NCI-H446 (cell line): ENCODE results near the gene LIN7B.
"Not testable (repeated sequence)": the region's sequence is repeated elsewhere in the genome, so short reads cannot be mapped to it uniquely, and the experiment has no call there.

Experiments
- DNase-seq, 2 experiments: peaks; one replicate each; lab custom pipeline; 2025; lab: John Stamatoyannopoulos, UW

LIN7B gene

DNA sequence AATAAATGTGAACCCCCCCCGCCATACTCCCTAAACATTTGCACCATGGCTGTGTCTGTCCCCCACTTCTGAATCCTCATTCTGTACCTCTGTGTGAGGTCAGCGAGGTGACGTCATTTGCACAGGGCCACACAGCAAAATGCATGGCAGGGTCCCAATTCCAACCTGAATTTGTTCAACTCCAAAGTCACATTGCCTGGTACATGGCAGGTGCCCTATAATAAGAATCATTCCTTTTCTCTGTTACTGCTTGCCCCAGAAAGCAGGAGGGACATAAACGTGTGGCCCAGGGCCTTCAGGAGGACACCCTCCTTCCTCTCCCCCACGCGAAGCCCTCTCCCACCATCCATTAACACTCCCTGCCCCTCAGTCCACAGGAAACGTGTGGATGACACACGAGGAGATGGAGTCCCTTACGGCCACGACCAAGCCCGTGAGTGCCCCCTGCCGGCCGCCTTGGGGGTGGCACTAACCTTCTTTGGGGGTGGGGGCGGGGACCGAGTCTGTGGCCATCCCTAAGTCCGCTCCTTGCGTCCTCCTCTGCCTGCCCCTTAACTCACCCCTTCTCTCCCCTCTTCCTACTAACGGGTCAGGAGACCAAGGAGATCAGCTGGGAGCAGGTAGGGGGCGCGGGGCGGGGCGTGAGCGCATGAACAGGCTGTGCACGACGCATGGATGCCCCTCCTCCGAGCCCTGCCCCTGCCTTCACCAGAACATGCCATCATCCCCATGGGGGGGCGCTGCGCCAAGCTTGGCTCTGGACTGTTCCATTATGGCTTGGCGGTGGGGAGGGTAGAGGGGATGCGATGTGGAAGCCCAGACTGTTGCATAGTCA is 31.6 kb downstream of the LIN7B start:
- DNase-seq: peak in 1 of 2 experiments; percentile 59

DNA sequence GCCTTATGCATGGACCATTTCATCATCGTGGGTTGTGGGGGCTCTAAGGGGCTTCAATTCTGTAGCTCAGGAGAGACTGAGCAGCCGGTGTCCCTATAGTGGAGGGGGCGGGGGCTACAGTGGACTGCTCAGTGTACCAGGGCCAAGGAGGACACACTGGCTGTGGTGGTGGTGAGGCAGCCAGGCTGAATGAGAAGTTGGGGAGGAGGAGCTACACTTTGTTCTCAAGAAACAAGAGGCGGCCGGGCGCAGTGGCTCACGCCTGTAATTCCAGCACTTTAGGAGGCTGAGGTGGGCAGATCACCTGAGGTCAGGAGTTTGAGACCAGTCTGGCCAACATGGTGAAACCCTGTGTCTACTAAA is 32.2 kb downstream of the LIN7B start:
- not testable (repeated sequence) for DNase-seq

DNA sequence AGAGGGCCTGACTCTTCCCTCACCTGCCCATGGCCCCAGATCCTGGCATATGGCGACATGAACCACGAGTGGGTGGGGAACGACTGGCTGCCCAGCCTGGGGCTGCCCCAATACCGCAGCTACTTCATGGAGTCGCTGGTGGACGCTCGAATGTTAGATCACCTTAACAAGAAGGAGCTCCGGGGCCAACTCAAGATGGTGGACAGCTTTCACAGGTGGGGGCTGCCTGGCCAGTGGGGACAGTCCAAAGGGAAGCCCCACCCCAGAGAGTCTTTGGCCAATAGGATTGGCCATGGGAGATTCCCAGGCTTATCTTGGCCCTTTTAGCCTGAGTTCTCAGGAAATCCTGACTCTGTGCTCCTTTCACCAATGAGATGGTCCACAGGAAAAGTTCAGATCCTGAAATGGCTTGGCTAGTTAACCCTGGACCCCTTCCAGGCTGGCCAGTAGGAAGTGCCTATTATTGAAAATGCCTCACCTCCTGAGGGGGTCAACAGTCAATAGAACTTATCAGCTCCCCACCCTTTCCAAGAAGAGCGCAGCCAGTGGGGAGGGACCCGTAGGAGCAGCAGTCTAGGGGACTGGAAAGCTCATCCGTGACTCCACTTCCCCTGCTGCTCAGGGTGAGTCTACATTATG is 34.0 kb downstream of the LIN7B start:
- no peak for DNase-seq

GRCh38 chr19:49148784-49149651 is 34.8 kb downstream of the LIN7B start:
- DNase-seq: peak; percentile 84 to 96

DNA sequence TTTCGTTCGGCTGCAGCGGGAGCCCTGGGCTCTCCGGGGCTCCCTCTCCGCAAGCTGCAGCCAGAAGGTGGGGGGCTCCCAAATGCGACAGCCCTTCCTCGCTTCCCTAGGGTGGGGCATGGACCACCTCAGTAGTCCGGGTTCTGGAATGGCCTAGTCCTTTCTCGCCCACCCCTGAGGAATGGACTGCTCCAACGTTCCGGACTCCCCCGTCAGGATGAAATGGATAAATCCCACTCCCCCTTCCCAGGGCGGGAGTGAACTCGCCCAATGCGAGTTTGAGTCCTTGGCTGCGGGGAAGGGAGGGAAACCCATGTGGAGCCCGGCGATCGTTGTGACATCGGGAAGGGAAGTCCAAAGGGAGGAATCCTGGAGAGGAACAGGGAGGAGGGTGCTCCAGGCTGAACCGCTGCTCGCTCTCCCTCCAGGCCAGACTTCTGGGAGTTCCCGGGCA is 35.5 kb downstream of the LIN7B start:
- DNase-seq: peak; percentile 90 to 91

- DNase-seq: peak; percentile 86 to 95
Measured at GRCh38 chr19:49150106-49150943, 36.2 kb downstream of the LIN7B start.

DNA sequence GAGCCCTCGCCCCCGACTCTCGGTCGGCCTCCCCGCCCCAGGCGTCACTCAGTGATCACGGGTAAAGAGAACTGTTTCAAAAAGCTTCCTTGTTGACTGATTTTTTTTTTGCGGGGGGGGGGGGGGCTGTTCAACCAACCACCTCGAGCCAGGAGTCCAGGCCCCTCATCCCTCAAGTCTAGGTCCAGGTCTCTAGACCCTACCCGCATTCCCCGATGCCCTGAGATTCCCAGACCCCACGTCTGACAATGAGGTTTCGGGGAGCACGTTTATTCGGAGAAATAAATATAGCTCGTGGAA is 36.7 kb downstream of the LIN7B start:
- DNase-seq: no peak

DNA sequence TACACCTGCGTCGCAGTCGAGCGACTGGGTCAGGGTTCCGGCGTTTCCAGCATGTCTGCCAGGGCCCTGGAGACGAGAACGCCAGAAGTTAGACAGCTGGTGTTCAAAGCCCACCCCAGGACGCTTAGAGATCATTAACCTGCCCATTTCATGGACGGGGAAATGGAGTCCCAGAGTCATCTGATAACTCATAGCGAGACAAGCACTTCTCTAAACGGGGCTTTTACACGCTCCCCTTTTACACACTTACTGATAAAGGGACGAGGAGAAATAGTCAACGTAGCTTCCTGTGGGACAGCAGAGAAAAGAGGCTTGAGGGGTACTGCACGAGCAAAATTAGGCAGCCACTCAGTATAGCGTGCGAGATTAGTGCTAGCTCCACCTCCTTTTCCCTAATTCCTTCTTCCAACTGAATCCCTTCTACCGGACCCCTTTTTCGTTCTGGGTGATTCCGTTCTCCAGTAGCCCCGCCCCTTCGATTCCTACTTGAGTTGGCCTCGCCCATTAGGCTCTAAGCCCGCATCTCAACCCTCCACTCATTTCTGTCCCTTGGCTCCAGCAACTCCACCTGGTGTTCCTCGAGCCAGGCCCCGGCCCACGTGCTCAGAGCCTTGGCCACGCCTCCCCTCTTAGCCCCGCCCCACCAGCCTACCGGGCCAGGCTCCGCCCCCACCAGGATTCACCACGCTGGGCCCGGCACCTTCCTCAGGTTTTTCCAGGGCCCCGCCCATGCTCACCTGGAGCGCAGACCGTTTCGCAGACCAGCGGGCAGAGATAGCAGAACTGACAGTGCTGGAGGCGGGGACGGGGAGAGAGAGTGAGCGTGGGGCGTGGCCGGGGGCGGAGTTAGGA is 37.3 kb downstream of the LIN7B start:
- peak; percentile 42 to 82 for DNase-seq

DNA sequence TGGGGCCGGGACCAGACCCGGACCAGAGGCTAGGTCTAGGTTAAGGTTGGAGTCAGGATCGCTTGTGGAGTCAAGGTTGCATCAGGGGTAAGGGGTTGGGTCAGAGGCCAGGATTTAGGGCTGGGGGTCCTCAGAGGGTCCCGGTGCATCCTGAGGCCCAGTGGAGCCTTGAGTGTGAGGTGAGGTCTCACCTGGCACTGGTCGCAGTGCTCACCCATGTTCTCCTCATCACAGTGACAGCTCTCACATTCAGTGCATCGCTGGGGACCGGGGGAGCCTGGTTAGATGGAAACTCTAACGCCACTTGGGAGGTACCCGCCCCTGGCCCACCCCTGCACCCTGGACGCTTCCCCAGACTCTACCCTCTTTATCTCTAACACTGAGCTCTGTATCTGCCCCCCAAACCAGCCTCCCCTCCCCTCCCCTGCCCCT is 38.0 kb downstream of the LIN7B start:
- DNase-seq: no peak

DNA sequence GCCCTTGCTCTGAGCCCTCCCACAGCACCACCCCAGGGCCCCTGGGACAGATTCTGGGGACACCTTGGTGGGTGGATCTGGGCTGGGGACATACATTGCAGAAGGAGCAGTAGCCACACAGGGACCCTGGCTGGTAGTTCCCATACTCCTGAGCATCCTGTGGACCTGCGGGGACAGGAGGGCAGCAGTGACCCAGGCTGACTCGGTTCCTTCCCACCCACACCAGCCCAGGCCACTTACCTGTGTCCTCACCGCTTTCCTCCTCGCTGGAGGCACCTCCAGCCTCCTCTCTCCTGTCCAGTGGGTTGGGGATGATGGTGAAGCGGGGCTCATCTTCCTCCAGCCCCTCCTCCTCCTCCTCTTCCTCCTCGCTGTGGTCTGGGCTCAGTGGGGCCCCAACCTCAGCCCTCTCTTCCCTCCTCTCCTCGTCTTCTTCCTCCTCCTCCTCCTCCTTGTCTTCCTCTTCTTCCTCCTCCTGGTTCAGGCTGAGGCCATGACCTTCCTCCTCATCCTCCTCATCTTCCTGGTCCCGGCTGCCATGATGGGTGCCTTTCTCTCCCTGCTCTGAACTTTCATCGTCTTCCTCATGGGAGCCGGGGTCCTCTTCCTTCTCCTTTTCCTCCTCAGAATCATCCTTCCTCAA is 39.1 kb downstream of the LIN7B start:
- no peak for DNase-seq

DNA sequence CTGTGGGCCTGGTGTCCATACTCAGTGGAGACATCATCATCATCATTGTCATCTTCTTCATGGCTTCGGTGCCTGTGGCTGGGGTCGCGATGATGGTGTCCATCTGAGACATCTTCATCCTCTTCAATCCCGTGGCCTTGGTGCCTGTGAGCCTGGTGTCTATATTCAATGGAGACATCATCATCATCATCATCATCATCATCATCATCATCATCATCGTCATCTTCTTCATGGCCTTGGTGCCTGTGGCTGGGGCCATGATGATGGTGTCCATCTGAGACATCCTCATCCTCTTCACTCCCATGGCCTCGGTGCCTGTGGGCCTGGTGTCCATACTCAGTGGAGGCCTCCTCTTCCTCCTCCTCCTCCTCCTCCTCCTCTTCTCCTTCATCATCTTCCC is 40.1 kb downstream of the LIN7B start:
- DNase-seq: no peak

DNA sequence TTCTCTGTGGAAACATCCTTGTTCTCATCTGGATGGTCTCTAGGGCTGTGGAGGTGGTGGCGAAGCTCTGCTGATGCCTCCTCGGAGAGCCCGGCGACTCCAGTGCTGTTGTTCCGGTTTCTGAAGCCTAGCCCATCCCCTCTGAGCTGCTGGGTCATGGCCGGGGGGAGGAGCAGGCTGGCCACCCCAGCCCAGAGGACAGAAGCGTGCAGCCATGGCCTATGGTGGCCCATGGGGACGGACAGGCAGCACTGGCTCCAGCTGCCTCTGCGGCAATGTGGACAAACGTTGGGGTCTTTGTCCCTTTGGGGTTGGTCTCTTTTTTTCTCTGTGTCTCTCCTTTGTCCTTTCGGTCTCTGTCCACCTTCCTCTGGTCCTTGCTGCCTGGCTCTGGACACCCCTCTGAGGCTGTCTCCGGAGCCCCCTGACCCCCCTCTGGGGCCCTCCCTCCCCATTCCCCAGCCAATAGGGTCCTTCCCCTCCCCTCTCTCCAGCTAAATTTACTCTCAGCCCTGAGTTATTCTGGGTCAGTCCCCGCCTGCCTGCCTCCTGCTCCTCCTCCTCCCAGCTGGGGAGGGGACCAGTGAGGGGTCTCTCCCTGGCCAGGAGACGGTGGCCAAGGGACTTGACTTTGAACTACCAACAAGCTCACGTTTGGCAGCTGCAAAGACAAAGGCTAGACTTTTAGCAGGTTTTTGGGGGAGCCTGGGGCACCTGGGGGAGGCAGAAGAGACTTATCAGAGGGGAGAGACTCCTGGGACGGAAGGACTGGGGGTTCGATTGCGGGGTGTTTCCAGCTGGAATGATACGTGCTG is 41.0 kb downstream of the LIN7B start, which contains the start of gene HRC:
HRC (minus strand) TSS at position 392 of the 815 bp plus-strand sequence; CDS start at position 233, 159 bp downstream.
- no peak for DNase-seq

DNA sequence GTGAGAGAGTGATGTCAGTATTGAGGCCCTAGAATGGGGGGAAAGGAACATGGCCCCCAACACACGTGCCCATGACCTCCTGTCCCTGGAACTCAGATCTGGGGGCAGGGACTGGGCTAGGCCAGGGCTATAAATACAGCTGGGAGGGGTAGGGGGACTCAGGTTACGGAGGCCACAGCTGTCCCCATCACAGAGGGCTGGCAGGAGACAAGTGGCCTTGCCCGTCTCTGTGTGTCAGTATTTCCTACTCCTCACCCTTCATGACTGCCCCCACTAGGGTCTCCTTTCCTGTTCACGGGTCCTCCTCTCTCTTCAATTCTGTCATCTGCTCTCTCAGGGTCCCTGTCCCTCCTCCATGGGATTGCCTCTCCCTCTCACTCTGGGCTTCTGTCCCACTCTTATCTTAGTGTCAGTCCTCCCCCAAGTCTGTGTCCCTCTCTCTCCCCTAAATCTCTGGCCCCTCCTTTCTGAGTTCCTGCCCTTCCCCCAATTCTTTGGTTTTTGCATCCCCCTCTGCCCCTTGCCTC is 41.7 kb downstream of the LIN7B start:
- DNase-seq: no peak

DNA sequence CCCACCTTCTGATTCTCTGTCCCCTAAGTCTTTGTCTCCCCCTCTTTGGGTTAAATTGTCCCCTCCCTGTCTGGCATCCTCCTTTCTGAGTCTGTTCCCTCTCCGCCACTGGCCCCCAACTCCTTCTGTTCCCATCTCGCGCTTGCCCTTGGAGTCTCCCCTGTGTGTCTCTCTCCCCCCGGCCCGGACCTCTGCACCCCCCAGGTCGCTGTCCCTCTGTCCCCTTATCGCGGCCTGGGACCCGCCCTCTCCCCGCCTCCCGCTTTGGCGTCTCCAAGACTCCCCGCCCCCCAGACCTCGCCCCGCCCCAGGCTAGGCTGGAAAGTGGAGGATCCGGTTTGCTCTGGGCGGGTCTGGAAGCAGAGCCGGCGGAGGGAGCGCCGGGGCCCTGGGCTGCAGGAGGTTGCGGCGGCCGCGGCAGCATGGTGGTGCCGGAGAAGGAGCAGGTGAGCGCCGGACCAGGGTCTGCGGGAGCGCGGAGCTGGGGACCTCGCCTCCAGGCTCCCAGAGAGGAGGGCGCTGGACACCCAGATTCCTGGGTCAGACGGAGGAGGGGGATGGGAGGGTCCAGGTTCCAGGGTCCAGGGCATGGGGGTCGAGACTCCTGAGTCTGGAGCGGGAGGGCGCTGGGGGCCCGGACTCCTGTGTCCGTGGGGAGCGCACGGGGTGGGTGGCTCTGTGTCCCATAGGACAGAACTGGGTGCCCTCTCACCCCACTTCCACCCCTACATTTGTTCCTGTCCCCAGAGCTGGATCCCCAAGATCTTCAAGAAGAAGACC is 43.5 kb downstream of the LIN7B start, which contains the start of gene TRPM4:
TRPM4 (plus strand) TSS at position 348 of the 780 bp plus-strand sequence; CDS start at position 423, 75 bp downstream.
- peak; percentile 46 to 82 for DNase-seq

GRCh38 chr19:49160450-49161189 is 46.5 kb downstream of the LIN7B start:
- no peak for DNase-seq

DNA sequence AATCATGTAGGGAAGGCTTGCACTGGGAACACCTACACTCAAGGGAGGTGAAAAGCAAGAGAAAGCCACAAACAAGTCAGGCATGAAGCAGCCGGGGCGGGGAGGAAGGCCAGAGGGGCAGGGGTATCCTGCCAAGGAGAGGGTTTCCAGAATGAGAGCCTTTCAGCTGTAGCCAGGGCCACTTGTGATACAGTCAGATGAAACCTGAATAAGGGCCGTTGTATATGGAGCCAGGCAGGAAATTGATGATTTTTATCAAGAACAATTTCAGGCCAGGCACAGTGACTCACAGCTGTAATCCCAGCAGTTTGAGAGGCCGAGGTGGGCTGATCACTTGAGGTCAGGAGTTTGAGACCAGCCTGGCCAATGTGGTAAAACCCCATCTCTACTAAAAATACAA is 47.8 kb downstream of the LIN7B start:
- no peak for DNase-seq

GRCh38 chr19:49165111-49165750 is 51.1 kb downstream of the LIN7B start:
- no peak for DNase-seq
